Astrocyte of the cerebellum (primary cell): ENCODE data around the gene OR6B1.

Experiments used
- DNase-seq: peaks from one replicate; pipeline ENCODE4 v3.0.0-alpha.2; 2011; ENCODE audit warnings: low read depth
- H3K4me3 ChIP-seq: 2 replicates; pipeline ENCODE4 v1.5.1; 2011; ENCODE audit warnings: mild to moderate bottlenecking, low read depth, low read length, moderate library complexity
- in situ Hi-C: cut with HindIII; loops from 2 replicates; pipeline ENCODE4 v1.10.0; 2017; ENCODE audit warnings: low sequenced_read_pairs
- TF ChIP-seq, protein P1 (sequence below): IDR thresholded peaks from 2 replicates; pipeline ENCODE4 v1.5.1; 2012; ENCODE audit warnings: low read length, low read depth, moderate library complexity, mild to moderate bottlenecking; ENCODE audit errors: missing control alignments

The OR6B1 gene

DNA sequence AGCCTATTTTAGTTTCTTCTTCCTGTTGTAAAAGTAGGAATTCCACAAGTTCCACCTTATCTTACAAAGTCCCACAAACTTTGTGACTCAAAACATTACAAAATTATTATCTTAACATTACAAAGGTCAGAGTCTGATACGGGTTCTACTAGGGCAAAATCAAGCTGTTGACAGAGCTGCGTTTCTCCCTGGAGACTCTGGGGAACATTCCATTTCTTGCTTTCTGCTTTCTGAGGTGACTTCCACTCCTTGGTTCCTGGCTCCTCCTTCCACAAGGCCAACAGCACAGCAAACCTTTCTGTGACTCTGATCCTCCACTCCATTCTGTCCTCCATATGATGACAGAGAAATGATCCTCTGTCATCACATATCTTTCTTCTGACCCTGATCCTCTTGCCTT lies 34.8 kb upstream of the OR6B1 start:
- DNase-seq: no peak
- TF ChIP-seq, protein P1, sequence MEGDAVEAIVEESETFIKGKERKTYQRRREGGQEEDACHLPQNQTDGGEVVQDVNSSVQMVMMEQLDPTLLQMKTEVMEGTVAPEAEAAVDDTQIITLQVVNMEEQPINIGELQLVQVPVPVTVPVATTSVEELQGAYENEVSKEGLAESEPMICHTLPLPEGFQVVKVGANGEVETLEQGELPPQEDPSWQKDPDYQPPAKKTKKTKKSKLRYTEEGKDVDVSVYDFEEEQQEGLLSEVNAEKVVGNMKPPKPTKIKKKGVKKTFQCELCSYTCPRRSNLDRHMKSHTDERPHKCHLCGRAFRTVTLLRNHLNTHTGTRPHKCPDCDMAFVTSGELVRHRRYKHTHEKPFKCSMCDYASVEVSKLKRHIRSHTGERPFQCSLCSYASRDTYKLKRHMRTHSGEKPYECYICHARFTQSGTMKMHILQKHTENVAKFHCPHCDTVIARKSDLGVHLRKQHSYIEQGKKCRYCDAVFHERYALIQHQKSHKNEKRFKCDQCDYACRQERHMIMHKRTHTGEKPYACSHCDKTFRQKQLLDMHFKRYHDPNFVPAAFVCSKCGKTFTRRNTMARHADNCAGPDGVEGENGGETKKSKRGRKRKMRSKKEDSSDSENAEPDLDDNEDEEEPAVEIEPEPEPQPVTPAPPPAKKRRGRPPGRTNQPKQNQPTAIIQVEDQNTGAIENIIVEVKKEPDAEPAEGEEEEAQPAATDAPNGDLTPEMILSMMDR: no peak
- in situ Hi-C loops: no loop called here

DNA sequence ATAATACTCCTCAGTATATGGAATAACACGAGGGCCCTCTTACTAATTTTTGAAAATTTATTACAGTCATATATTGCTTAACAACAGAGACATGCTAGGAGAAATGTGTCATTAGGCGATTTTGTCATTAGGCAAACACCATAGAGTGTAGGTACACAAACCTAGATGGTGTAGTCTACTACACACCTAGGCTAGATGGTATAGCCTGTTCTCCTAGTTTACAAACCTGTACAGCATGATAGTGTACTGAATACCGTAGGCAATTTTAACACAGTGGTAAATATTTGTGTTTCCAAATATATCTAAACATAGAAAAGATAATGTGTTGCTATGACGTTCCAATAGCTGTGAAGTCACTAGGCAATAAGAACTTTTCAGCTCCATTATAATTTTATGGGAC lies 32.7 kb upstream of the OR6B1 start:
- H3K4me3 ChIP-seq: no peak overlapping the region
- in situ Hi-C loops: no loop called here
- no peak for DNase-seq
- TF ChIP-seq, protein P1: no peak

More for the DNA sequence above, 34.8 kb upstream of the OR6B1 start:
- H3K4me3 ChIP-seq: no peak overlapping the region

DNA sequence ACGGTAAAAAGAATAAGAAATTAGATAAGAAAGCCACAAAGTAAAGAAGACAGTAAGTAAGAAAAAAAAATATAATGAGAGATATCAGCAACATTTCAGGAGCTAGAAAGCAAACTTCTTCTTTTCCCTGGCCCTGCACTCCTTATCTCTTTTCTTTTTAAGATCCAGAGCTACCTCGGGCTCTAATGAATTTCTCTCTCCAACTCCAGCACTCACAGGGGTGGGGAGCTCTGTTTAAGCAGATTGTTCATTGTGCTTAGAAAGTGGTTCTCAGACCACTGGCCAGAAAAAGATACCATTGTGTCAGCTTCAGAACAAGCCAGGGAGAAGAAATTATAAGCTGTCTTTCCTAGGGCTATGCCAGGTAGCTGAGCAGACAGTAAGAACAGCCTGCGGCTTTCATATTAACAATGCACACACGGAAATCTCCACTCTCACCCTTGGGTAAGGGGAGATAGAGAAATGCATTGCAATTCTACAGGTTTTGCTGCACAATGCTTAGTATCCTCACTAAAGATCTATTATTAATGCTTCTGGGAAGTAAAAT lies 26.2 kb upstream of the OR6B1 start:
- in situ Hi-C loops: no loop called here
- H3K4me3 ChIP-seq: no peak overlapping the region
- DNase-seq: no peak
- TF ChIP-seq, protein P1: no peak

DNA sequence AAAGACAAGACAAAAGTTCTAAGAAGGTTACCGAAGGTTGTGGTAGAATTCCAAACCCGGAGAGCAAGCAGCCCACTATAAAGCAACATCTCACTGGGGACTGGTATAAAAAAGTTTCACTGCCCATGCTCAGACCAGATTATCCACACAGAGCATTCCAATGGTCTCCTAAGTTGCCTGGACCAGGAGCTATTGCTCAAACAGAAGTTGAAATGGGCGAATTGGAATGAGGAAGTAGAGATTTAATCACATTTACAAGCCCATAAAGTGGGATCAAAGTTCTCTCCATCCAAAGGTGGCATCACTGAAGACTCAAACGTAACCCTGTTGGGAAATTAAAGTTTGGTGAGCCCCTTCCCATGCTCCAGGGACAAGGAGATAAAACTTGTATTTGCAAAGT lies 25.7 kb upstream of the OR6B1 start:
- TF ChIP-seq, protein P1: no peak
- H3K4me3 ChIP-seq: no peak overlapping the region
- no peak for DNase-seq
- in situ Hi-C loops: no loop called here

DNA sequence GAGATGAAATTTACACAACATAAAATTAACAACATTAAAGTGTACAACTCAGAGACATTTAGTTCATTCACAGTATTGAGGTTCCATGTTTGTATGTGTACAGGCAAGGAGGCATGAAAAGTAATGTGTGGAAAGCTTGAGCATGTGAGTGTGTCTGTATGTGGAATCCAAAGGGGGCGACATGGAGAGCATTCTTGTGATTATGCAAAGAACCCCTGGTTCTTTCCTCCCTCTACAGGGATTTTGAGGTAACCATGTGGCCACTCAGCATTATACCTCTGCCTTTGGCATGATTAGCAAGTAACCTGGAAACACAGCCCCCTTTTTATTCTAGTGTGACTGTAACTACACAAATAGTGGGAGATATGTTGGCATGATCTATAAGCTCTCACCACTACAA lies 24.5 kb upstream of the OR6B1 start:
- DNase-seq: no peak
- in situ Hi-C loops: no loop called here
- TF ChIP-seq, protein P1: peak; percentile 14
- H3K4me3 ChIP-seq: no peak overlapping the region

DNA sequence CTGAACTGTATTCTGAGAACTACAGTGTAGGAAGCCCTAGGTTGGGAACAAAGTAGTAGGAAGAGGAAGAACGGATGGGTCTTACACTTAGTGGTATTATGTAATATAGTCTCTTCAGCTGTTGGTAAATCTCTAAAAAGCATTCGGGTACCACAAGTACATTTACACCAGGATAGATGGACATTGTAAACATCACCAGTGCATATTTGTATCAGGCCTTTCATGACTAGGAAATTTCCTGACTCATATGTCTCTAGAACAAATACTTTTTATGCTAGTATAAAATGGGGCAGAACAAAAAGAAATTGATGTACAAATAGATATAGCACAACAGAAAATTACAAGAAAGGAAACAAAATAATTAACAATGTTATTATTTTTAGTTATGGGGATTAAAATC lies 21.5 kb upstream of the OR6B1 start:
- in situ Hi-C loops: no loop called here
- TF ChIP-seq, protein P1: no peak
- no peak overlapping the region for H3K4me3 ChIP-seq
- DNase-seq: no peak

DNA sequence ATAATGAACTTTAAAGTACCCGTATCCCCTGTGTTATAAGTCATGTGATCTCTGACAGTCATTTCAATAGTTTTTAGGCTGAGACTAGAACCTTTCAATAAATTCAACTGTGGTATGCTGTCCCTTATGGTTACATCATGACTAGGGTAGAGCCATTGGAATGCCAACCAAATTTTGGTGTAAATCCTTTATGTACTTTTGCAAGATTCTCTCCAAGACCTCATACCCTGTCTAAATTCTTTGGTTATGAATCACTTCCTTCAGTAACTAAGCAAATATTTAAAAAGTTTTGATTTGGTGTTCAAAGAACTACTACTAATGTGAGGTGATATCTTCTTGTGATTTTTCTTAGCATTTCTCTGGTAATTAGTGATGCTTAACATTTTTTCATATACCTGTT lies 20.8 kb upstream of the OR6B1 start:
- in situ Hi-C loops: no loop called here
- H3K4me3 ChIP-seq: no peak overlapping the region

More for the DNA sequence above, 20.8 kb upstream of the OR6B1 start:
- TF ChIP-seq, protein P1: no peak
- peak; percentile 27 for DNase-seq
